Liver (tissue), 9 donors: ENCODE data around the gene MBD6. TPM values are rescaled to one million over a fixed set of nuclear protein-coding genes. Genes with fewer than 3 reads are reported as not detected.
"Not testable (repeated sequence)": the region's sequence is repeated elsewhere in the genome, so short reads cannot be mapped to it uniquely, and the experiment has no call there.

Experiments
- DNase-seq: peaks from one replicate; pipeline ENCODE4 v3.0.0-alpha.2; 2017; ENCODE audit warnings: low spot score
- H3K27ac ChIP-seq, 2 donors: one replicate each; pipeline ENCODE4 v1.7.0; 2013; ENCODE audit warnings: inconsistent platforms in 2 of 2, low read length in 2 of 2, control low read depth in 1 of 2, low read depth in 1 of 2, mild to moderate bottlenecking in 1 of 2
- H3K27me3 ChIP-seq, 4 donors: one replicate each; pipeline versions ENCODE4 v1.6.1 to v1.7.0; 2013; ENCODE audit warnings: low read length in 3 of 4, inconsistent platforms in 1 of 4, mild to moderate bottlenecking in 1 of 4, moderate library complexity in 1 of 4; ENCODE audit not compliant: control insufficient read depth in 4 of 4, insufficient read depth in 4 of 4
- H3K36me3 ChIP-seq, 4 donors: one replicate each; pipeline versions ENCODE4 v1.6.1 to v1.7.0; 2013; ENCODE audit warnings: low read length in 3 of 4, mild to moderate bottlenecking in 3 of 4, low read depth in 1 of 4, moderate library complexity in 1 of 4; ENCODE audit not compliant: control insufficient read depth in 4 of 4, insufficient read depth in 3 of 4
- H3K4me1 ChIP-seq, 4 donors: one replicate each; pipeline versions ENCODE4 v1.6.1 to v1.7.0; 2013; ENCODE audit warnings: low read length in 3 of 4, mild to moderate bottlenecking in 3 of 4, moderate library complexity in 1 of 4; ENCODE audit not compliant: control insufficient read depth in 4 of 4, insufficient read depth in 4 of 4
- H3K4me3 ChIP-seq, 3 donors: one replicate each; pipeline versions ENCODE4 v1.6.1 to v1.7.0; 2013; ENCODE audit warnings: low read length in 3 of 3, control low read depth in 1 of 3, low read depth in 1 of 3, mild to moderate bottlenecking in 1 of 3
- H3K9ac ChIP-seq, 2 donors: one replicate each; pipeline ENCODE4 v1.7.0; 2013; ENCODE audit warnings: low read length in 2 of 2, mild to moderate bottlenecking in 2 of 2, moderate library complexity in 2 of 2, control low read depth in 1 of 2, low read depth in 1 of 2
- H3K9me3 ChIP-seq, 4 donors: one replicate each; pipeline versions ENCODE4 v1.6.1 to v1.7.0; 2013; ENCODE audit warnings: low read length in 3 of 4; ENCODE audit not compliant: control insufficient read depth in 4 of 4
- ATF3 ChIP-seq: IDR thresholded peaks from 2 replicates; pipeline ENCODE4 v1.6.1; 2016; ENCODE audit warnings: antibody characterized with exemption
- EGR1 ChIP-seq, 2 donors: IDR thresholded peaks; 2 replicates each; pipeline ENCODE4 v1.6.1; 2016 to 2018; ENCODE audit warnings: antibody characterized with exemption in 2 of 2, low read depth in 2 of 2
- FOXA1 ChIP-seq: IDR thresholded peaks from 2 replicates; pipeline ENCODE4 v1.6.1; 2016; ENCODE audit warnings: antibody characterized with exemption
- FOXA2 ChIP-seq: IDR thresholded peaks from 2 replicates; pipeline ENCODE4 v1.6.1; 2016; ENCODE audit warnings: antibody characterized with exemption
- GABPA ChIP-seq, 2 donors: IDR thresholded peaks in 1 of 2; conservative IDR thresholded peaks in 1 of 2; 2 replicates each; pipeline ENCODE4 v1.6.1; 2016; ENCODE audit warnings: antibody characterized with exemption in 2 of 2, mild to moderate bottlenecking in 1 of 2, moderate library complexity in 1 of 2
- HNF4G ChIP-seq: IDR thresholded peaks from 2 replicates; pipeline ENCODE4 v1.6.1; 2016; ENCODE audit warnings: antibody characterized with exemption
- JUND ChIP-seq, 2 donors: IDR thresholded peaks; 2 replicates each; pipeline ENCODE4 v1.6.1; 2016; ENCODE audit warnings: antibody characterized with exemption in 2 of 2
- NR2F2 ChIP-seq: IDR thresholded peaks from 2 replicates; pipeline ENCODE4 v1.6.1; 2016; ENCODE audit warnings: antibody characterized with exemption
- RAD21 ChIP-seq, 2 donors: IDR thresholded peaks; 2 replicates each; pipeline ENCODE4 v1.6.1; 2016; ENCODE audit warnings: antibody characterized with exemption in 2 of 2, mild to moderate bottlenecking in 2 of 2
- REST ChIP-seq: IDR thresholded peaks from 2 replicates; pipeline ENCODE4 v1.6.1; 2016; ENCODE audit warnings: antibody characterized with exemption, mild to moderate bottlenecking
- RXRA ChIP-seq, 2 donors: IDR thresholded peaks; 2 replicates each; pipeline ENCODE4 v1.6.1; 2017 to 2018; ENCODE audit warnings: antibody characterized with exemption in 2 of 2, mild to moderate bottlenecking in 1 of 2
- SP1 ChIP-seq: IDR thresholded peaks from 2 replicates; pipeline ENCODE4 v1.6.1; 2018; ENCODE audit warnings: antibody characterized with exemption, mild to moderate bottlenecking
- TAF1 ChIP-seq: conservative IDR thresholded peaks from 2 replicates; pipeline ENCODE4 v1.6.1; 2016; ENCODE audit warnings: antibody characterized with exemption, mild to moderate bottlenecking
- YY1 ChIP-seq: IDR thresholded peaks from 2 replicates; pipeline ENCODE4 v1.6.1; 2016; ENCODE audit warnings: antibody characterized with exemption, mild to moderate bottlenecking
- ZBTB33 ChIP-seq: IDR thresholded peaks from 2 replicates; pipeline ENCODE4 v1.6.1; 2016; ENCODE audit warnings: antibody characterized with exemption
- WGBS: extraction: QIAGEN DNeasy Blood & Tissue Kit; methylation state at CpG from one replicate; pipeline ENCODE4 v1.1.7; 2013; 5-methylcytosine and 5-hydroxymethylcytosine counted together
- polyA plus RNA-seq, 2 donors: library from polyadenylated mRNA; stranded (reverse) in 1 of 2; unstranded in 1 of 2; fragments of 200-250 nt in 1 of 2; fragments of >200 nt in 1 of 2; fragmentation: Nextera tagmentation in 1 of 2; extraction: Ambion mirVana in 1 of 2; gene quantifications; one replicate each; pipeline versions ENCODE4 v1.2.1 to v1.2.3, GENCODE V29; 2013 to 2015
- total RNA-seq, 2 donors: library from RNA; depleted of rRNA; stranded (reverse); fragments of >200 nt; gene quantifications; one replicate each; pipeline ENCODE4 v1.2.3, GENCODE V29; 2014
- TF ChIP-seq, protein P1 (sequence below): IDR thresholded peaks from 2 replicates; pipeline ENCODE4 v1.6.1; 2016; ENCODE audit warnings: antibody characterized with exemption
- donor health status: healthy.
- donor health status: healthy.
- donor health status: healthy.
- donor health status: healthy.
- donor health status: healthy.

The MBD6 gene
- total and polyA plus RNA-seq, 4 donors, result 9.9 to 20.2 (median 14.9) TPM

DNA sequence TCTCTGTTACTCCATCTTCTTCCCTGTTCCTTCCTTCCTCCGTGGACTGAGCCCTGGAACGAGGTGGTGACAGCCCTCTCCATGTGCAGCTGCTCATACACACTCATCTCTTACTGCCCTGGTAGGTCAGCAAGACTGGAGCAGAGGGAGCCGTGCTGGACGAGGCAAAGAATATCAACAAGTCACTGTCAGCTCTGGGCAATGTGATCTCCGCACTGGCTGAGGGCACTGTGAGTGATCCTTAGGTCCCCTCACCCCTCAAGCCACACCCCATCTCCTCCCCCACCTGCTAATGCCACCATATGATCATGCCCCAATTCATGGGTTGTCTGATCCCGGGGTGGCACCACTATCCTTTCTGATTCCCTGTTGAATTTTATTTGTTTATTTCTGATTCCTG is 46.2 kb downstream of the MBD6 start:
- 72% methylated on average over 6 of the region's 6 CpGs for WGBS
- no peak for TF ChIP-seq GABPA (IDR thresholded peaks at IDR 0.05 in 1 of 2, conservative IDR thresholded peaks at IDR 0.05 in 1 of 2)
- TF ChIP-seq, protein P1, sequence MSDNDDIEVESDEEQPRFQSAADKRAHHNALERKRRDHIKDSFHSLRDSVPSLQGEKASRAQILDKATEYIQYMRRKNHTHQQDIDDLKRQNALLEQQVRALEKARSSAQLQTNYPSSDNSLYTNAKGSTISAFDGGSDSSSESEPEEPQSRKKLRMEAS, result no peak
- no peak for TF ChIP-seq RAD21 (IDR thresholded peaks at IDR 0.05)
- no peak for TF ChIP-seq HNF4G
- TF ChIP-seq YY1, result no peak
- no peak for TF ChIP-seq TAF1
- TF ChIP-seq NR2F2, result no peak
- no peak for TF ChIP-seq REST
- no peak for TF ChIP-seq FOXA2
- no peak for TF ChIP-seq ZBTB33
- no peak for TF ChIP-seq ATF3
- TF ChIP-seq RXRA (IDR thresholded peaks at IDR 0.05), result no peak
- TF ChIP-seq JUND (IDR thresholded peaks at IDR 0.05), result no peak
- TF ChIP-seq EGR1 (IDR thresholded peaks at IDR 0.05; ENCODE audit: low read depth in 2 of 2), result no peak
- no peak for DNase-seq

GRCh38 chr12:57569858-57570257 is 47.2 kb downstream of the MBD6 start:
- Histone ChIP-seq H3K4me3 (no peak overlapping the region), H3K9ac (no peak overlapping the region), H3K36me3 (no peaks in the 10 kb centered on the region), H3K27me3 (peaks cover 0 to 7% (median 0%) of the 10 kb centered on the region in 4 donors), H3K9me3 (no peaks in the 10 kb centered on the region), H3K27ac (no peak overlapping the region), H3K4me1 (no peaks in the 10 kb centered on the region)
- 86% methylated on average over 18 of the region's 18 CpGs for WGBS
- no peak for DNase-seq
- TF ChIP-seq FOXA1 (no peak), JUND (IDR thresholded peaks at IDR 0.05) (no peak), RAD21 (IDR thresholded peaks at IDR 0.05) (no peak), REST (no peak), ATF3 (no peak), NR2F2 (no peak), SP1 (no peak)
- TF ChIP-seq, protein P1, result no peak

More for the DNA sequence above, 46.2 kb downstream of the MBD6 start:
- H3K27me3 ChIP-seq, result peaks cover 0 to 10% (median 0%) of the 10 kb centered on the region in 4 donors
- H3K9me3 ChIP-seq, result no peaks in the 10 kb centered on the region
- no peaks in the 10 kb centered on the region for H3K36me3 ChIP-seq
- no peaks in the 10 kb centered on the region for H3K4me1 ChIP-seq
- H3K9ac ChIP-seq, result no peak overlapping the region
- H3K4me3 ChIP-seq, result no peak overlapping the region
- no peak overlapping the region for H3K27ac ChIP-seq

DNA sequence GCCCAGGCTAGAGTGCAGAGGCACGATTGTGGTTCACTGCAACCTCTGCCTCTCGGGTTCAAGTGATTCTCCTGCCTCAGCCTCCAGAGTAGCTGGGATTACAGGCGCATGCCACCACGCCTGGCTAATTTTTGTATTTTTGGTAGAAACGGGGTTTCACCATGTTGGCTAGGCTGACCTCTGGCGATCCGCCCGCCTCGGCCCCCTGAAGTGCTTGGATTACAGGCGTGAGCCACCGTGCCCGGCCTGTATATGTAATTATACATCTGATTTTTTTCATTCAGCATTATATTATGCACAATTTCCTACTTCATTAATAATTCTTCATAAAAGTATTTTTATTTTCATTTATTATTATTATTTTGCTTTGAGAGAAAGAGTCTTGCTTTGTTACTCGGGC is 47.8 kb downstream of the MBD6 start:
- not testable (repeated sequence) for H3K4me3 ChIP-seq, H3K27ac ChIP-seq, H3K4me1 ChIP-seq, H3K9me3 ChIP-seq, H3K36me3 ChIP-seq, H3K27me3 ChIP-seq, DNase-seq, H3K9ac ChIP-seq
- 80% methylated on average over 13 of the region's 13 CpGs for WGBS
